HEK293 (cell line): ENCODE results near the gene SH3GL1.

ENCODE experiments used
- MEIS1 ChIP-seq: sonication (generic); formaldehyde crosslinking; IDR thresholded peaks from 2 replicates; pipeline ENCODE4 v1.8.1; 2022; ENCODE audit warnings: missing genetic modification reagents, mild to moderate bottlenecking, borderline replicate concordance
- PATZ1 ChIP-seq: fragments of 450-650 bp; formaldehyde crosslinking; IDR thresholded peaks from 2 replicates; pipeline ENCODE4 v1.5.1; 2016; ENCODE audit warnings: missing biosample characterization, missing genetic modification characterization
- SP3 ChIP-seq: fragments of 450-650 bp; formaldehyde crosslinking; IDR thresholded peaks from 2 replicates; pipeline ENCODE4 v1.5.1; 2016; ENCODE audit warnings: missing biosample characterization, missing genetic modification characterization
- SP7 ChIP-seq: fragments of 450-650 bp; formaldehyde crosslinking; IDR thresholded peaks from 2 replicates; pipeline ENCODE4 v1.5.1; 2016; ENCODE audit warnings: missing biosample characterization, missing genetic modification characterization
- YY1 ChIP-seq: fragments of 450-650 bp; formaldehyde crosslinking; IDR thresholded peaks from 2 replicates; pipeline ENCODE4 v1.5.1; 2018; ENCODE audit warnings: missing biosample characterization, missing genetic modification characterization
- ZBTB21 ChIP-seq: fragments of 450-650 bp; formaldehyde crosslinking; IDR thresholded peaks from 2 replicates; pipeline ENCODE4 v1.5.1; 2017; ENCODE audit warnings: missing biosample characterization, missing genetic modification characterization
- ZBTB6 ChIP-seq: fragments of 450-650 bp; formaldehyde crosslinking; IDR thresholded peaks from 2 replicates; pipeline ENCODE4 v1.5.1; 2017; ENCODE audit warnings: missing biosample characterization, missing genetic modification characterization
- ZBTB7A ChIP-seq: fragments of 450-650 bp; formaldehyde crosslinking; IDR thresholded peaks from 2 replicates; pipeline ENCODE4 v1.5.1; 2016; ENCODE audit warnings: low read depth, missing biosample characterization, missing genetic modification characterization
- ZEB2 ChIP-seq: fragments of 450-650 bp; formaldehyde crosslinking; IDR thresholded peaks from 2 replicates; pipeline ENCODE4 v1.5.1; 2016; ENCODE audit warnings: missing biosample characterization, missing genetic modification characterization
- ZFP69B ChIP-seq: fragments of 450-650 bp; formaldehyde crosslinking; IDR thresholded peaks from 2 replicates; pipeline ENCODE4 v1.5.1; 2016; ENCODE audit warnings: missing biosample characterization, missing genetic modification characterization
- ZNF184 ChIP-seq: fragments of 450-650 bp; IDR thresholded peaks from 2 replicates; pipeline ENCODE4 v1.5.1; 2018; ENCODE audit warnings: missing biosample characterization, mild to moderate bottlenecking, missing genetic modification characterization
- ZNF202 ChIP-seq: fragments of 450-650 bp; formaldehyde crosslinking; IDR thresholded peaks from 2 replicates; pipeline ENCODE4 v1.5.1; 2016; ENCODE audit warnings: missing biosample characterization, missing genetic modification characterization, borderline replicate concordance
- ZNF23 ChIP-seq: fragments of 450-650 bp; formaldehyde crosslinking; IDR thresholded peaks from 2 replicates; pipeline ENCODE4 v1.5.1; 2016; ENCODE audit warnings: missing biosample characterization, missing genetic modification characterization, borderline replicate concordance
- ZNF394 ChIP-seq: fragments of 450-650 bp; formaldehyde crosslinking; IDR thresholded peaks from 2 replicates; pipeline ENCODE4 v1.5.1; 2016; ENCODE audit warnings: missing biosample characterization, missing genetic modification characterization, mild to moderate bottlenecking, moderate library complexity, borderline replicate concordance
- ZNF433 ChIP-seq: fragments of 450-650 bp; formaldehyde crosslinking; IDR thresholded peaks from 2 replicates; pipeline ENCODE4 v1.5.1; 2016; ENCODE audit warnings: missing biosample characterization, missing genetic modification characterization, low read depth
- ZNF561 ChIP-seq: fragments of 450-650 bp; IDR thresholded peaks from 2 replicates; pipeline ENCODE4 v1.5.1; 2018; ENCODE audit warnings: missing biosample characterization, missing genetic modification characterization, borderline replicate concordance
- ZNF654 ChIP-seq: fragments of 450-650 bp; formaldehyde crosslinking; IDR thresholded peaks from 2 replicates; pipeline ENCODE4 v1.5.1; 2016; ENCODE audit warnings: low read depth, missing biosample characterization, missing genetic modification characterization
- ZNF792 ChIP-seq: fragments of 450-650 bp; formaldehyde crosslinking; IDR thresholded peaks from 2 replicates; pipeline ENCODE4 v1.5.1; 2016; ENCODE audit warnings: missing biosample characterization, missing genetic modification characterization
- ZSCAN16 ChIP-seq: fragments of 450-650 bp; formaldehyde crosslinking; IDR thresholded peaks from 2 replicates; pipeline ENCODE4 v1.5.1; 2016; ENCODE audit warnings: missing biosample characterization, missing genetic modification characterization
- ZSCAN23 ChIP-seq: fragments of 450-650 bp; formaldehyde crosslinking; IDR thresholded peaks from 2 replicates; pipeline ENCODE4 v1.5.1; 2016; ENCODE audit warnings: missing biosample characterization, missing genetic modification characterization
- ZSCAN30 ChIP-seq: fragments of 450-650 bp; IDR thresholded peaks from 2 replicates; pipeline ENCODE4 v1.5.1; 2018; ENCODE audit warnings: missing biosample characterization, mild to moderate bottlenecking, missing genetic modification characterization, moderate library complexity
- TF ChIP-seq, protein P1 (sequence below): fragments of 450-650 bp; formaldehyde crosslinking; IDR thresholded peaks from 2 replicates; pipeline ENCODE4 v1.5.1; 2016; ENCODE audit warnings: missing biosample characterization, missing genetic modification characterization
- TF ChIP-seq, protein P2 (sequence below): fragments of 450-650 bp; formaldehyde crosslinking; IDR thresholded peaks from 2 replicates; pipeline ENCODE4 v1.5.1; 2016; ENCODE audit warnings: missing biosample characterization, missing genetic modification characterization
- TF ChIP-seq, protein P3 (sequence below): fragments of 450-650 bp; formaldehyde crosslinking; IDR thresholded peaks from 2 replicates; pipeline ENCODE4 v1.5.1; 2017; ENCODE audit warnings: missing biosample characterization, missing genetic modification characterization
- TF ChIP-seq, protein P4 (sequence below): fragments of 450-650 bp; formaldehyde crosslinking; IDR thresholded peaks from 2 replicates; pipeline ENCODE4 v1.5.1; 2017; ENCODE audit warnings: missing biosample characterization, missing genetic modification characterization

Gene SH3GL1

GRCh38 chr19:4400135-4400936 is at the start of gene SH3GL1 (continued):
- TF ChIP-seq ZSCAN23 (tag by site-specific recombination) (peak; percentile 80), ZSCAN30 (peak; percentile 86), SP3 (tag by site-specific recombination) (peak; percentile 38), ZSCAN16 (tag by site-specific recombination) (no peak), ZNF202 (tag by site-specific recombination) (no peak), ZNF394 (tag by site-specific recombination) (peak; percentile 59; the same call in 1 of the 2 replicates), MEIS1 (CRISPR knock-in tag) (no peak), ZNF561 (tag by site-specific recombination) (peak; percentile 74), ZBTB7A (peak; percentile 35; the same call in 1 of the 2 replicates), ZNF23 (tag by site-specific recombination) (no peak), ZNF654 (tag by site-specific recombination) (peak; percentile 43), ZFP69B (tag by site-specific recombination) (peak; percentile 72), SP7 (tag by site-specific recombination) (peak; percentile 84), ZNF433 (tag by site-specific recombination) (no peak), ZNF184 (tag by site-specific recombination) (peak; percentile 82; the same call in 1 of the 2 replicates), ZBTB21 (tag by site-specific recombination) (peak; percentile 78), ZBTB6 (tag by site-specific recombination) (peak; percentile 37), ZNF792 (no peak), ZEB2 (tag by site-specific recombination) (peak; percentile 33), PATZ1 (peak; percentile 56; the same call in 1 of the 2 replicates), YY1 (tag by site-specific recombination) (peak; percentile 47; the same call in 1 of the 2 replicates)
- TF ChIP-seq, protein P1, sequence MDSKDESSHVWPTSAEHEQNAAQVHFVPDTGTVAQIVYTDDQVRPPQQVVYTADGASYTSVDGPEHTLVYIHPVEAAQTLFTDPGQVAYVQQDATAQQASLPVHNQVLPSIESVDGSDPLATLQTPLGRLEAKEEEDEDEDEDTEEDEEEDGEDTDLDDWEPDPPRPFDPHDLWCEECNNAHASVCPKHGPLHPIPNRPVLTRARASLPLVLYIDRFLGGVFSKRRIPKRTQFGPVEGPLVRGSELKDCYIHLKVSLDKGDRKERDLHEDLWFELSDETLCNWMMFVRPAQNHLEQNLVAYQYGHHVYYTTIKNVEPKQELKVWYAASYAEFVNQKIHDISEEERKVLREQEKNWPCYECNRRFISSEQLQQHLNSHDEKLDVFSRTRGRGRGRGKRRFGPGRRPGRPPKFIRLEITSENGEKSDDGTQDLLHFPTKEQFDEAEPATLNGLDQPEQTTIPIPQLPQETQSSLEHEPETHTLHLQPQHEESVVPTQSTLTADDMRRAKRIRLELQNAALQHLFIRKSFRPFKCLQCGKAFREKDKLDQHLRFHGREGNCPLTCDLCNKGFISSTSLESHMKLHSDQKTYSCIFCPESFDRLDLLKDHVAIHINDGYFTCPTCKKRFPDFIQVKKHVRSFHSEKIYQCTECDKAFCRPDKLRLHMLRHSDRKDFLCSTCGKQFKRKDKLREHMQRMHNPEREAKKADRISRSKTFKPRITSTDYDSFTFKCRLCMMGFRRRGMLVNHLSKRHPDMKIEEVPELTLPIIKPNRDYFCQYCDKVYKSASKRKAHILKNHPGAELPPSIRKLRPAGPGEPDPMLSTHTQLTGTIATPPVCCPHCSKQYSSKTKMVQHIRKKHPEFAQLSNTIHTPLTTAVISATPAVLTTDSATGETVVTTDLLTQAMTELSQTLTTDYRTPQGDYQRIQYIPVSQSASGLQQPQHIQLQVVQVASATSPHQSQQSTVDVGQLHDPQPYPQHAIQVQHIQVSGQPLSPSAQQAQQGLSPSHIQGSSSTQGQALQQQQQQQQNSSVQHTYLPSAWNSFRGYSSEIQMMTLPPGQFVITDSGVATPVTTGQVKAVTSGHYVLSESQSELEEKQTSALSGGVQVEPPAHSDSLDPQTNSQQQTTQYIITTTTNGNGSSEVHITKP (tag by site-specific recombination) = peak; percentile 45
- TF ChIP-seq, protein P2, sequence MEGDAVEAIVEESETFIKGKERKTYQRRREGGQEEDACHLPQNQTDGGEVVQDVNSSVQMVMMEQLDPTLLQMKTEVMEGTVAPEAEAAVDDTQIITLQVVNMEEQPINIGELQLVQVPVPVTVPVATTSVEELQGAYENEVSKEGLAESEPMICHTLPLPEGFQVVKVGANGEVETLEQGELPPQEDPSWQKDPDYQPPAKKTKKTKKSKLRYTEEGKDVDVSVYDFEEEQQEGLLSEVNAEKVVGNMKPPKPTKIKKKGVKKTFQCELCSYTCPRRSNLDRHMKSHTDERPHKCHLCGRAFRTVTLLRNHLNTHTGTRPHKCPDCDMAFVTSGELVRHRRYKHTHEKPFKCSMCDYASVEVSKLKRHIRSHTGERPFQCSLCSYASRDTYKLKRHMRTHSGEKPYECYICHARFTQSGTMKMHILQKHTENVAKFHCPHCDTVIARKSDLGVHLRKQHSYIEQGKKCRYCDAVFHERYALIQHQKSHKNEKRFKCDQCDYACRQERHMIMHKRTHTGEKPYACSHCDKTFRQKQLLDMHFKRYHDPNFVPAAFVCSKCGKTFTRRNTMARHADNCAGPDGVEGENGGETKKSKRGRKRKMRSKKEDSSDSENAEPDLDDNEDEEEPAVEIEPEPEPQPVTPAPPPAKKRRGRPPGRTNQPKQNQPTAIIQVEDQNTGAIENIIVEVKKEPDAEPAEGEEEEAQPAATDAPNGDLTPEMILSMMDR (tag by site-specific recombination) = peak; percentile 98
- TF ChIP-seq, protein P3, sequence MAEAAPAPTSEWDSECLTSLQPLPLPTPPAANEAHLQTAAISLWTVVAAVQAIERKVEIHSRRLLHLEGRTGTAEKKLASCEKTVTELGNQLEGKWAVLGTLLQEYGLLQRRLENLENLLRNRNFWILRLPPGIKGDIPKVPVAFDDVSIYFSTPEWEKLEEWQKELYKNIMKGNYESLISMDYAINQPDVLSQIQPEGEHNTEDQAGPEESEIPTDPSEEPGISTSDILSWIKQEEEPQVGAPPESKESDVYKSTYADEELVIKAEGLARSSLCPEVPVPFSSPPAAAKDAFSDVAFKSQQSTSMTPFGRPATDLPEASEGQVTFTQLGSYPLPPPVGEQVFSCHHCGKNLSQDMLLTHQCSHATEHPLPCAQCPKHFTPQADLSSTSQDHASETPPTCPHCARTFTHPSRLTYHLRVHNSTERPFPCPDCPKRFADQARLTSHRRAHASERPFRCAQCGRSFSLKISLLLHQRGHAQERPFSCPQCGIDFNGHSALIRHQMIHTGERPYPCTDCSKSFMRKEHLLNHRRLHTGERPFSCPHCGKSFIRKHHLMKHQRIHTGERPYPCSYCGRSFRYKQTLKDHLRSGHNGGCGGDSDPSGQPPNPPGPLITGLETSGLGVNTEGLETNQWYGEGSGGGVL (tag by site-specific recombination) = peak; percentile 7; the same call in 1 of the 2 replicates
- TF ChIP-seq, protein P4, sequence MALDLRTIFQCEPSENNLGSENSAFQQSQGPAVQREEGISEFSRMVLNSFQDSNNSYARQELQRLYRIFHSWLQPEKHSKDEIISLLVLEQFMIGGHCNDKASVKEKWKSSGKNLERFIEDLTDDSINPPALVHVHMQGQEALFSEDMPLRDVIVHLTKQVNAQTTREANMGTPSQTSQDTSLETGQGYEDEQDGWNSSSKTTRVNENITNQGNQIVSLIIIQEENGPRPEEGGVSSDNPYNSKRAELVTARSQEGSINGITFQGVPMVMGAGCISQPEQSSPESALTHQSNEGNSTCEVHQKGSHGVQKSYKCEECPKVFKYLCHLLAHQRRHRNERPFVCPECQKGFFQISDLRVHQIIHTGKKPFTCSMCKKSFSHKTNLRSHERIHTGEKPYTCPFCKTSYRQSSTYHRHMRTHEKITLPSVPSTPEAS (tag by site-specific recombination) = 0 out of 2 replicates have a peak, but pooled peaks have one; percentile 13
